HUES6 (cell line): ENCODE results near the gene ROGDI.

ENCODE experiments used
- H3K27ac ChIP-seq: 2 replicates; pipeline ENCODE4 v1.7.0; 2013; ENCODE audit warnings: low read depth, mild to moderate bottlenecking, low read length, inconsistent platforms
- H3K27me3 ChIP-seq: 2 replicates; pipeline ENCODE4 v1.6.1; 2013; ENCODE audit warnings: low read length; ENCODE audit not compliant: control insufficient read depth, insufficient read depth
- H3K36me3 ChIP-seq: 2 replicates; pipeline ENCODE4 v1.6.1; 2013; ENCODE audit warnings: low read length; ENCODE audit not compliant: control insufficient read depth, insufficient read depth
- H3K4me1 ChIP-seq: 2 replicates; pipeline ENCODE4 v1.6.1; 2013; ENCODE audit warnings: low read length; ENCODE audit not compliant: control insufficient read depth, insufficient read depth
- H3K4me3 ChIP-seq: 2 replicates; pipeline ENCODE4 v1.5.1; 2013; ENCODE audit warnings: low read depth, low read length
- H3K9ac ChIP-seq: one replicate; pipeline ENCODE4 v1.6.1; 2013; ENCODE audit warnings: mild to moderate bottlenecking, low read length
- H3K9me3 ChIP-seq: 2 replicates; pipeline ENCODE4 v1.6.1; 2013; ENCODE audit warnings: low read depth, low read length; ENCODE audit not compliant: control insufficient read depth, insufficient read depth

ROGDI gene

GRCh38 chr16:4763791-4764190 is 38.6 kb downstream of the ROGDI start:
- Histone ChIP-seq H3K36me3 (peaks cover 58% of the 10 kb centered on the region), H3K27ac (no peak overlapping the region), H3K9me3 (no peaks in the 10 kb centered on the region), H3K4me3 (no peak overlapping the region), H3K4me1 (0 out of 2 replicates have a peak, but pooled peaks cover 11% of the 10 kb centered on the region), H3K27me3 (no peaks in the 10 kb centered on the region), H3K9ac (no peak overlapping the region)

GRCh38 chr16:4762205-4762604 is 40.2 kb downstream of the ROGDI start:
- H3K9ac ChIP-seq, result no peak overlapping the region
- no peak overlapping the region for H3K4me3 ChIP-seq
- H3K9me3 ChIP-seq, result no peaks in the 10 kb centered on the region
- 0 out of 2 replicates have a peak, but pooled peaks cover 4% of the 10 kb centered on the region for H3K4me1 ChIP-seq
- H3K36me3 ChIP-seq, result peaks cover 70% of the 10 kb centered on the region
- no peak overlapping the region for H3K27ac ChIP-seq
- no peaks in the 10 kb centered on the region for H3K27me3 ChIP-seq

- H3K4me3 ChIP-seq, result no peak overlapping the region
- peaks cover 85% of the 10 kb centered on the region for H3K36me3 ChIP-seq
- H3K27ac ChIP-seq, result no peak overlapping the region
Observed at GRCh38 chr16:4760221-4760910, 42.1 kb downstream of the ROGDI start.

GRCh38 chr16:4755687-4756086 is 46.7 kb downstream of the ROGDI start:
- Histone ChIP-seq H3K9me3 (0 out of 2 replicates have a peak, but pooled peaks cover 7% of the 10 kb centered on the region), H3K4me3 (no peak overlapping the region), H3K27me3 (no peaks in the 10 kb centered on the region), H3K9ac (no peak overlapping the region), H3K27ac (no peak overlapping the region), H3K36me3 (peaks cover 90% of the 10 kb centered on the region), H3K4me1 (no peaks in the 10 kb centered on the region)

More at GRCh38 chr16:4760221-4760910, 42.1 kb downstream of the ROGDI start:
- H3K27me3 ChIP-seq, result no peaks in the 10 kb centered on the region
- H3K4me1 ChIP-seq, result no peaks in the 10 kb centered on the region
- H3K9ac ChIP-seq, result no peak overlapping the region
- 0 out of 2 replicates have a peak, but pooled peaks cover 6% of the 10 kb centered on the region for H3K9me3 ChIP-seq

- H3K9ac ChIP-seq, result no peak overlapping the region
- H3K4me3 ChIP-seq, result no peak overlapping the region
- no peaks in the 10 kb centered on the region for H3K27me3 ChIP-seq
- no peaks in the 10 kb centered on the region for H3K4me1 ChIP-seq
- no peak overlapping the region for H3K27ac ChIP-seq
- 0 out of 2 replicates have a peak, but pooled peaks cover 7% of the 10 kb centered on the region for H3K9me3 ChIP-seq
- H3K36me3 ChIP-seq, result peaks cover 82% of the 10 kb centered on the region
Observed at GRCh38 chr16:4754865-4755264, 47.6 kb downstream of the ROGDI start.

- Histone ChIP-seq H3K27me3 (no peaks in the 10 kb centered on the region), H3K9me3 (0 out of 2 replicates have a peak, but pooled peaks cover 7% of the 10 kb centered on the region), H3K9ac (no peak overlapping the region), H3K36me3 (peaks cover 68% of the 10 kb centered on the region), H3K27ac (no peak overlapping the region), H3K4me3 (no peak overlapping the region), H3K4me1 (no peaks in the 10 kb centered on the region)
Observed at GRCh38 chr16:4753227-4753626, 49.2 kb downstream of the ROGDI start.

- 0 out of 2 replicates have a peak, but pooled peaks cover 7% of the 10 kb centered on the region for H3K9me3 ChIP-seq
- H3K4me1 ChIP-seq, result no peaks in the 10 kb centered on the region
- H3K36me3 ChIP-seq, result peaks cover 64% of the 10 kb centered on the region
- no peak overlapping the region for H3K27ac ChIP-seq
- no peaks in the 10 kb centered on the region for H3K27me3 ChIP-seq
- H3K9ac ChIP-seq, result no peak overlapping the region
- no peak overlapping the region for H3K4me3 ChIP-seq
Observed at GRCh38 chr16:4752351-4753100, 49.9 kb downstream of the ROGDI start.

GRCh38 chr16:4750896-4751295 is 51.5 kb downstream of the ROGDI start:
- Histone ChIP-seq H3K27ac (no peak overlapping the region), H3K9ac (no peak overlapping the region), H3K4me3 (no peak overlapping the region), H3K36me3 (peaks cover 49% of the 10 kb centered on the region), H3K9me3 (0 out of 2 replicates have a peak, but pooled peaks cover 6% of the 10 kb centered on the region), H3K27me3 (no peaks in the 10 kb centered on the region), H3K4me1 (no peaks in the 10 kb centered on the region)

- H3K27me3 ChIP-seq, result no peaks in the 10 kb centered on the region
- H3K9ac ChIP-seq, result no peak overlapping the region
- H3K4me1 ChIP-seq, result no peaks in the 10 kb centered on the region
- H3K4me3 ChIP-seq, result no peak overlapping the region
- no peaks in the 10 kb centered on the region for H3K9me3 ChIP-seq
- no peak overlapping the region for H3K27ac ChIP-seq
- H3K36me3 ChIP-seq, result peaks cover 39% of the 10 kb centered on the region
Observed at GRCh38 chr16:4749700-4750257, 52.7 kb downstream of the ROGDI start.

- H3K4me3 ChIP-seq, result no peak overlapping the region
- no peaks in the 10 kb centered on the region for H3K9me3 ChIP-seq
- H3K4me1 ChIP-seq, result no peaks in the 10 kb centered on the region
- no peak overlapping the region for H3K27ac ChIP-seq
- H3K9ac ChIP-seq, result no peak overlapping the region
- no peaks in the 10 kb centered on the region for H3K27me3 ChIP-seq
- peaks cover 34% of the 10 kb centered on the region for H3K36me3 ChIP-seq
Observed at GRCh38 chr16:4748682-4749411, 53.6 kb downstream of the ROGDI start.
